GM08714 (cell line): ENCODE measurements around the gene PRDM9.
"Not testable (repeated sequence)": the region's sequence is repeated elsewhere in the genome, so short reads cannot be mapped to it uniquely, and the experiment has no call there.

Source experiments
- H3K4me3 ChIP-seq: fragments of 200-500 bp; sonication (Bioruptor generic); 2 replicates; pipeline ENCODE4 v1.5.1; 2014; ENCODE audit warnings: mild to moderate bottlenecking, low read length, inconsistent platforms
- ZNF274 ChIP-seq: IDR thresholded peaks from 2 replicates; pipeline ENCODE4 v1.6.1; 2012; ENCODE audit warnings: mild to moderate bottlenecking, low read depth, low read length

Gene PRDM9

GRCh38 chr5:23507278-23507685, at the start of gene PRDM9:
Gene PRDM9 (plus strand): TSS chr5:23507609. CDS start chr5:23509034, 1,425 bp downstream.
- no peak for TF ChIP-seq ZNF274

GRCh38 chr5:23457780-23458179, 49.6 kb upstream of the PRDM9 start:
- TF ChIP-seq ZNF274: no peak
- no peak overlapping the region for H3K4me3 ChIP-seq

More at GRCh38 chr5:23507278-23507685, at the start of gene PRDM9:
- no peak within 1 kb of the TSS for H3K4me3 ChIP-seq

GRCh38 chr5:23459214-23459613, 48.2 kb upstream of the PRDM9 start:
- no peak overlapping the region for H3K4me3 ChIP-seq
- no peak for TF ChIP-seq ZNF274

- H3K4me3 ChIP-seq: no peak overlapping the region
- no peak for TF ChIP-seq ZNF274
These were observed 45.8 kb upstream of the PRDM9 start for GRCh38 chr5:23461576-23461975.

- no peak for TF ChIP-seq ZNF274
These were observed 41.0 kb upstream of the PRDM9 start for GRCh38 chr5:23466401-23466912.

GRCh38 chr5:23468658-23469057, 38.8 kb upstream of the PRDM9 start:
- no peak overlapping the region for H3K4me3 ChIP-seq
- TF ChIP-seq ZNF274: no peak

More at GRCh38 chr5:23466401-23466912, 41.0 kb upstream of the PRDM9 start:
- H3K4me3 ChIP-seq: no peak overlapping the region

- TF ChIP-seq ZNF274: no peak
- no peak overlapping the region for H3K4me3 ChIP-seq
These were observed 33.5 kb upstream of the PRDM9 start for GRCh38 chr5:23473915-23474314.

GRCh38 chr5:23474315-23474714, 33.1 kb upstream of the PRDM9 start:
- no peak overlapping the region for H3K4me3 ChIP-seq
- no peak for TF ChIP-seq ZNF274

GRCh38 chr5:23476580-23476979, 30.8 kb upstream of the PRDM9 start:
- no peak overlapping the region for H3K4me3 ChIP-seq
- TF ChIP-seq ZNF274: no peak

- H3K4me3 ChIP-seq: no peak overlapping the region
- TF ChIP-seq ZNF274: no peak
These were observed 24.8 kb upstream of the PRDM9 start for GRCh38 chr5:23482642-23483041.

- TF ChIP-seq ZNF274: no peak
- H3K4me3 ChIP-seq: no peak overlapping the region
These were observed 24.3 kb upstream of the PRDM9 start for GRCh38 chr5:23483090-23483489.

- no peak for TF ChIP-seq ZNF274
- no peak overlapping the region for H3K4me3 ChIP-seq
These were observed 23.3 kb upstream of the PRDM9 start for GRCh38 chr5:23484096-23484495.

- H3K4me3 ChIP-seq: not testable (repeated sequence)
These were observed 21.2 kb upstream of the PRDM9 start for GRCh38 chr5:23486227-23486626.

- no peak overlapping the region for H3K4me3 ChIP-seq
- no peak for TF ChIP-seq ZNF274
These were observed 16.4 kb upstream of the PRDM9 start for GRCh38 chr5:23490993-23491392.

GRCh38 chr5:23494558-23494957, 12.9 kb upstream of the PRDM9 start:
- TF ChIP-seq ZNF274: no peak
- H3K4me3 ChIP-seq: no peak overlapping the region

- H3K4me3 ChIP-seq: no peak overlapping the region
- TF ChIP-seq ZNF274: no peak
These were observed 10.8 kb upstream of the PRDM9 start for GRCh38 chr5:23496576-23496975.
